ENCODE measurements around the gene FBXL19. TPM values are rescaled to one million over a fixed set of nuclear protein-coding genes. Genes with fewer than 3 reads are reported as not detected.
A peak's percentile ranks its signal among the peaks of the same experiment; 100 is the strongest.

The FBXL19 gene
- total and polyA plus RNA-seq, 2 of the 13 experiments (the other 11 are each of a cell fraction or from before 2014, with no cell fraction given) = 6.0 to 13.7 TPM

DNA sequence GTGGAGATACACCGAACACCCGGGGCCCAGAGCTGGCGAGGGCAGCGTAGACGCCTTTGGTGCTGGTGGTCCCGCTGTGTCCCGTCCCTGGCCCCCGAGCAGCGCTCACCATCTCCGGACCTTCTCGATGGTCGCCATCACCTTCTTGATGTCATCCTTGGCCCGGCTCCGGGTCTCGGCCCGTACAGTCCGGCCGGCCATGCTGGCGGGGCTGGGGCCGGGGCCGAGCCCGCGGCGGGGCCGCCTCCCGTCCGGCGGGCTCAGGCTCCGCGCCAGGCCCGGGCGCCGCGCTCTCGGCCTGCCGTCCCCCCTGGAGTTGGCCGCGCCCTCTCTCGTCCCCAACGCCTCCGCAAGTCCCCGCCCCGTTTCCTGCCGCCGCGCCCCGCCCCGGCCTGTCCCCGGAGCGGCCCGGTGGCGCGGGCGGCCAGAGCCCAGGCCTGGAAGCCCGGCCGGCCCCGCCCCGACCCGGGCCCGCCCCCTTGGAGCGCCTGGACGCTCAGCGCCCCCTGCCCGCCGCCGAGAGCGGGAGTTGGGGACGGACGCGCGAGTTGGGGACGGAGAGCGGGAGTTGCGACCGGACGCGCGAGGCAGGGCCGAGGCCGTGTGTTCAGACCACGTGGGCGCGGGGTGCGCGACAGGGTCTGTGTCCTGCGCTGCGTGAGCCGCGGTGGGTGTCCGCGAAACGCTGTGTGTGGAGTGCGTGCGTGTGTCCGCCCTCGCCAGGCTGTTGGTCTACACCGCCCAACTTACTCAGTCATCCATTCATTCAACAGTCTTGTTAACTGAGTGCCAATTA is 29.4 kb upstream of the FBXL19 start, which contains the start of gene BCL7C (continued):
- 0 out of 2 replicates have a peak, but pooled peaks have one; percentile 68 for TF ChIP-seq ZSCAN20 (CRISPR knock-in tag; IDR thresholded peaks at IDR 0.05; ENCODE audit: borderline replicate concordance)
- TF ChIP-seq RARA (CRISPR knock-in tag; IDR thresholded peaks at IDR 0.05) = peak; percentile 56; the same call in 1 of the 2 replicates
- TF ChIP-seq MYC (CRISPR knock-in tag; IDR thresholded peaks at IDR 0.05; ENCODE audit: borderline replicate concordance) = peak; percentile 99
- no peak for TF ChIP-seq ZNF24 (IDR thresholded peaks at IDR 0.05)
- TF ChIP-seq MXI1 (IDR thresholded peaks at IDR 0.05; ENCODE audit: borderline replicate concordance, low read depth, low read length) = peak; percentile 96
- TF ChIP-seq, protein P1, sequence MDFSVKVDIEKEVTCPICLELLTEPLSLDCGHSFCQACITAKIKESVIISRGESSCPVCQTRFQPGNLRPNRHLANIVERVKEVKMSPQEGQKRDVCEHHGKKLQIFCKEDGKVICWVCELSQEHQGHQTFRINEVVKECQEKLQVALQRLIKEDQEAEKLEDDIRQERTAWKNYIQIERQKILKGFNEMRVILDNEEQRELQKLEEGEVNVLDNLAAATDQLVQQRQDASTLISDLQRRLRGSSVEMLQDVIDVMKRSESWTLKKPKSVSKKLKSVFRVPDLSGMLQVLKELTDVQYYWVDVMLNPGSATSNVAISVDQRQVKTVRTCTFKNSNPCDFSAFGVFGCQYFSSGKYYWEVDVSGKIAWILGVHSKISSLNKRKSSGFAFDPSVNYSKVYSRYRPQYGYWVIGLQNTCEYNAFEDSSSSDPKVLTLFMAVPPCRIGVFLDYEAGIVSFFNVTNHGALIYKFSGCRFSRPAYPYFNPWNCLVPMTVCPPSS (IDR thresholded peaks at IDR 0.05) = no peak
- TF ChIP-seq, protein P2, sequence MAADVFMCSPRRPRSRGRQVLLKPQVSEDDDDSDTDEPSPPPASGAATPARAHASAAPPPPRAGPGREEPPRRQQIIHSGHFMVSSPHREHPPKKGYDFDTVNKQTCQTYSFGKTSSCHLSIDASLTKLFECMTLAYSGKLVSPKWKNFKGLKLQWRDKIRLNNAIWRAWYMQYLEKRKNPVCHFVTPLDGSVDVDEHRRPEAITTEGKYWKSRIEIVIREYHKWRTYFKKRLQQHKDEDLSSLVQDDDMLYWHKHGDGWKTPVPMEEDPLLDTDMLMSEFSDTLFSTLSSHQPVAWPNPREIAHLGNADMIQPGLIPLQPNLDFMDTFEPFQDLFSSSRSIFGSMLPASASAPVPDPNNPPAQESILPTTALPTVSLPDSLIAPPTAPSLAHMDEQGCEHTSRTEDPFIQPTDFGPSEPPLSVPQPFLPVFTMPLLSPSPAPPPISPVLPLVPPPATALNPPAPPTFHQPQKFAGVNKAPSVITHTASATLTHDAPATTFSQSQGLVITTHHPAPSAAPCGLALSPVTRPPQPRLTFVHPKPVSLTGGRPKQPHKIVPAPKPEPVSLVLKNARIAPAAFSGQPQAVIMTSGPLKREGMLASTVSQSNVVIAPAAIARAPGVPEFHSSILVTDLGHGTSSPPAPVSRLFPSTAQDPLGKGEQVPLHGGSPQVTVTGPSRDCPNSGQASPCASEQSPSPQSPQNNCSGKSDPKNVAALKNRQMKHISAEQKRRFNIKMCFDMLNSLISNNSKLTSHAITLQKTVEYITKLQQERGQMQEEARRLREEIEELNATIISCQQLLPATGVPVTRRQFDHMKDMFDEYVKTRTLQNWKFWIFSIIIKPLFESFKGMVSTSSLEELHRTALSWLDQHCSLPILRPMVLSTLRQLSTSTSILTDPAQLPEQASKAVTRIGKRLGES (CRISPR knock-in tag; IDR thresholded peaks at IDR 0.05; ENCODE audit: borderline replicate concordance) = no peak
- TF ChIP-seq CBFB (CRISPR knock-in tag; IDR thresholded peaks at IDR 0.05) = peak; percentile 91
- TF ChIP-seq KDM2A (CRISPR knock-in tag; IDR thresholded peaks at IDR 0.05; ENCODE audit: borderline replicate concordance, low read depth) = peak; percentile 95
- peak; percentile 91 for TF ChIP-seq KAT7 (CRISPR knock-in tag; IDR thresholded peaks at IDR 0.05; ENCODE audit: borderline replicate concordance)
- peak; percentile 90; the same call in 1 of the 2 replicates for TF ChIP-seq ZNF672 (CRISPR knock-in tag; IDR thresholded peaks at IDR 0.05)
- TF ChIP-seq, protein P3, sequence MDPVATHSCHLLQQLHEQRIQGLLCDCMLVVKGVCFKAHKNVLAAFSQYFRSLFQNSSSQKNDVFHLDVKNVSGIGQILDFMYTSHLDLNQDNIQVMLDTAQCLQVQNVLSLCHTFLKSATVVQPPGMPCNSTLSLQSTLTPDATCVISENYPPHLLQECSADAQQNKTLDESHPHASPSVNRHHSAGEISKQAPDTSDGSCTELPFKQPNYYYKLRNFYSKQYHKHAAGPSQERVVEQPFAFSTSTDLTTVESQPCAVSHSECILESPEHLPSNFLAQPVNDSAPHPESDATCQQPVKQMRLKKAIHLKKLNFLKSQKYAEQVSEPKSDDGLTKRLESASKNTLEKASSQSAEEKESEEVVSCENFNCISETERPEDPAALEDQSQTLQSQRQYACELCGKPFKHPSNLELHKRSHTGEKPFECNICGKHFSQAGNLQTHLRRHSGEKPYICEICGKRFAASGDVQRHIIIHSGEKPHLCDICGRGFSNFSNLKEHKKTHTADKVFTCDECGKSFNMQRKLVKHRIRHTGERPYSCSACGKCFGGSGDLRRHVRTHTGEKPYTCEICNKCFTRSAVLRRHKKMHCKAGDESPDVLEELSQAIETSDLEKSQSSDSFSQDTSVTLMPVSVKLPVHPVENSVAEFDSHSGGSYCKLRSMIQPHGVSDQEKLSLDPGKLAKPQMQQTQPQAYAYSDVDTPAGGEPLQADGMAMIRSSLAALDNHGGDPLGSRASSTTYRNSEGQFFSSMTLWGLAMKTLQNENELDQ (CRISPR knock-in tag; IDR thresholded peaks at IDR 0.05; ENCODE audit: borderline replicate concordance) = 0 out of 2 replicates have a peak, but pooled peaks have one; percentile 29
- TF ChIP-seq ZNF282 (IDR thresholded peaks at IDR 0.05; ENCODE audit: partially characterized antibody) = no peak
- TF ChIP-seq, protein P4, sequence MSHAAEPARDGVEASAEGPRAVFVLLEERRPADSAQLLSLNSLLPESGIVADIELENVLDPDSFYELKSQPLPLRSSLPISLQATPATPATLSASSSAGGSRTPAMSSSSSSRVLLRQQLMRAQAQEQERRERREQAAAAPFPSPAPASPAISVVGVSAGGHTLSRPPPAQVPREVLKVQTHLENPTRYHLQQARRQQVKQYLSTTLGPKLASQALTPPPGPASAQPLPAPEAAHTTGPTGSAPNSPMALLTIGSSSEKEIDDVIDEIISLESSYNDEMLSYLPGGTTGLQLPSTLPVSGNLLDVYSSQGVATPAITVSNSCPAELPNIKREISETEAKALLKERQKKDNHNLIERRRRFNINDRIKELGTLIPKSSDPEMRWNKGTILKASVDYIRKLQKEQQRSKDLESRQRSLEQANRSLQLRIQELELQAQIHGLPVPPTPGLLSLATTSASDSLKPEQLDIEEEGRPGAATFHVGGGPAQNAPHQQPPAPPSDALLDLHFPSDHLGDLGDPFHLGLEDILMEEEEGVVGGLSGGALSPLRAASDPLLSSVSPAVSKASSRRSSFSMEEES (CRISPR knock-in tag; IDR thresholded peaks at IDR 0.05) = peak; percentile 68; the same call in 1 of the 2 replicates
- TF ChIP-seq TCF7 (IDR thresholded peaks at IDR 0.05; ENCODE audit: low read depth) = no peak
- TF ChIP-seq KDM4B (CRISPR knock-in tag; IDR thresholded peaks at IDR 0.05) = peak; percentile 61; the same call in 1 of the 2 replicates
- no peak for TF ChIP-seq ZNF550 (CRISPR knock-in tag; IDR thresholded peaks at IDR 0.05; ENCODE audit: borderline replicate concordance)
- TF ChIP-seq ZIK1 (CRISPR knock-in tag; IDR thresholded peaks at IDR 0.05; ENCODE audit: borderline replicate concordance, low read depth) = peak; percentile 98
- no peak for TF ChIP-seq ZNF382 (CRISPR knock-in tag; IDR thresholded peaks at IDR 0.05; ENCODE audit: borderline replicate concordance)
- TF ChIP-seq, protein P5, sequence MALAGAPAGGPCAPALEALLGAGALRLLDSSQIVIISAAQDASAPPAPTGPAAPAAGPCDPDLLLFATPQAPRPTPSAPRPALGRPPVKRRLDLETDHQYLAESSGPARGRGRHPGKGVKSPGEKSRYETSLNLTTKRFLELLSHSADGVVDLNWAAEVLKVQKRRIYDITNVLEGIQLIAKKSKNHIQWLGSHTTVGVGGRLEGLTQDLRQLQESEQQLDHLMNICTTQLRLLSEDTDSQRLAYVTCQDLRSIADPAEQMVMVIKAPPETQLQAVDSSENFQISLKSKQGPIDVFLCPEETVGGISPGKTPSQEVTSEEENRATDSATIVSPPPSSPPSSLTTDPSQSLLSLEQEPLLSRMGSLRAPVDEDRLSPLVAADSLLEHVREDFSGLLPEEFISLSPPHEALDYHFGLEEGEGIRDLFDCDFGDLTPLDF (CRISPR knock-in tag; IDR thresholded peaks at IDR 0.05) = peak; percentile 85

Data from HepG2 (cell line).